ENCODE data around the gene GPR4. TPM values are rescaled to one million over a fixed set of nuclear protein-coding genes. Genes with fewer than 3 reads are reported as not detected.
A peak's percentile ranks its signal among the peaks of the same experiment; 100 is the strongest.

GPR4 gene
- total and polyA plus RNA-seq, 2 of the 4 experiments (the other 2 are of a cell fraction), result 0.02 TPM; not detected in 1

- H3K18ac ChIP-seq (ENCODE audit: low read depth, low read length), result no peak overlapping the region
- H2BK120ac ChIP-seq (ENCODE audit: low read depth, low read length), result no peak overlapping the region
- no peak overlapping the region for H3K23ac ChIP-seq (ENCODE audit: low read depth, low read length)
- 0 out of 2 replicates have a peak overlapping the region, but pooled peaks have one; percentile 51 for H2AK5ac ChIP-seq (ENCODE audit: low read depth, low read length)
- H2BK15ac ChIP-seq (ENCODE audit: low read depth, low read length), result no peak overlapping the region
- H2AFZ ChIP-seq (replicated peaks; ENCODE audit: low read length, poor library complexity), result peak overlapping the region; percentile 69
- no peak overlapping the region for H3K9ac ChIP-seq (ENCODE audit: low read depth, low read length)
- dilution Hi-C loops (cut with HindIII; ENCODE audit: low sequenced_read_pairs, unreplicated experiment), result no loop called here
- POLR2A ChIA-PET (ENCODE audit: unreplicated experiment), result no interaction called here
- no peak overlapping the region for H4K5ac ChIP-seq (ENCODE audit: low read depth, low read length)
- peak overlapping the region; percentile 79 for H3K4me2 ChIP-seq (ENCODE audit: low read depth, low read length)
- no peak overlapping the region for H2BK20ac ChIP-seq (ENCODE audit: low read depth, low read length)
- BruUV-seq (replicated peaks), result no TSS peak
- no peak overlapping the region for H4K8ac ChIP-seq (ENCODE audit: low read depth in 2 of 2, low read length in 2 of 2)
- H3K27ac ChIP-seq (ENCODE audit: insufficient read depth, low read length), result no peak overlapping the region
- CTCF ChIA-PET, result interaction anchor here (0.6 to 1.8 kb wide), 5 partner anchors 11 to 204 kb away, joined by 3 to 5 read pairs (median 3); no protein-coding TSS in a partner anchor
- in situ Hi-C loops (cut with MboI; ENCODE audit: low sequenced_read_pairs), result loop anchor here (10.0 kb wide), 1 partner anchor 118 kb away; no protein-coding TSS in a partner anchor
- peaks cover 3% of the 10 kb centered on the region; the same call in 1 of the 2 replicates for H4K20me1 ChIP-seq (ENCODE audit: insufficient read depth, low read length)
- H3K36me3 ChIP-seq (ENCODE audit: control insufficient read depth, insufficient read depth, low read length), result no peaks in the 10 kb centered on the region
- no peak overlapping the region for H4K91ac ChIP-seq (ENCODE audit: insufficient read depth, low read depth, low read length)
- peak overlapping the region; percentile 27; the same call in 1 of the 2 replicates for H3K4ac ChIP-seq (ENCODE audit: low read depth, low read length)
- H3K14ac ChIP-seq (replicated peaks; ENCODE audit: low read depth, low read length), result no peak overlapping the region
- peak overlapping the region; percentile 82 for H2AK9ac ChIP-seq (replicated peaks; ENCODE audit: low read depth, low read length, poor library complexity)
- H3K79me1 ChIP-seq (ENCODE audit: low read depth in 1 of 2, low read length in 2 of 2), result peaks cover 6 to 18% of the 10 kb centered on the region in 2 experiments
- no peak overlapping the region for H3K4me3 ChIP-seq (ENCODE audit: insufficient read depth, low read depth, low read length)
- DNase-seq, result peak; percentile 61
- no peak overlapping the region for H3K56ac ChIP-seq (ENCODE audit: extremely low read depth, insufficient read depth, low read length)
- intact Hi-C loops (cut with micrococcal nuclease), result loop anchor here (1.0 to 5.0 kb wide), 4 partner anchors 58 to 216 kb away; partner anchors contain the start of genes OPA3 and VASP
- no peak overlapping the region for H2BK5ac ChIP-seq (ENCODE audit: low read depth, low read length, poor library complexity, severe bottlenecking)
- peaks cover 13% of the 10 kb centered on the region for H3K4me1 ChIP-seq (ENCODE audit: control insufficient read depth, insufficient read depth, low read length)
- ATAC-seq (ENCODE audit: low read depth), result peak; percentile 19
- no peaks in the 10 kb centered on the region for H3K27me3 ChIP-seq (ENCODE audit: control insufficient read depth, insufficient read depth, low read length)
- H3K9me1 ChIP-seq (ENCODE audit: insufficient read depth, low read length), result no peaks in the 10 kb centered on the region
- 9% methylated on average over 9 of the region's 39 CpGs; no CpG with 5 or more reads in 1 of the 2 experiments for whole genome bisulfite sequencing, 2 experiments (ENCODE audit: extremely low coverage in 2 of 2, insufficient read length in 1 of 2)
- no peaks in the 10 kb centered on the region for H3K9me3 ChIP-seq (ENCODE audit: control insufficient read depth, insufficient read depth, low read length)
- no peak for TF ChIP-seq USF2 (IDR thresholded peaks at IDR 0.05; ENCODE audit: low read depth, low read length)
- TF ChIP-seq FOS (IDR thresholded peaks at IDR 0.05; ENCODE audit: low read depth, low read length), result 0 out of 2 replicates have a peak, but pooled peaks have one; percentile 4
- no peak for TF ChIP-seq ELK1 (IDR thresholded peaks at IDR 0.05; ENCODE audit: borderline replicate concordance, low read depth, low read length)
- no peak for TF ChIP-seq NFE2L2 (IDR thresholded peaks at IDR 0.05; ENCODE audit: low read depth, low read length)
- TF ChIP-seq RFX5 (IDR thresholded peaks at IDR 0.05; ENCODE audit: low read depth, low read length), result no peak
- no peak for TF ChIP-seq POLR2A (IDR thresholded peaks at IDR 0.05; ENCODE audit: low read depth, low read length)
- peak; percentile 88 for TF ChIP-seq RAD21 (IDR thresholded peaks at IDR 0.05; ENCODE audit: low read length)
- no peak for TF ChIP-seq MXI1 (IDR thresholded peaks at IDR 0.05; ENCODE audit: borderline replicate concordance, low read depth, low read length)
- TF ChIP-seq CTCF (conservative IDR thresholded peaks at IDR 0.05; ENCODE audit: low read depth, low read length), result peak; percentile 94
- peak; percentile 36; the same call in 1 of the 2 replicates for TF ChIP-seq MAZ (IDR thresholded peaks at IDR 0.05; ENCODE audit: borderline replicate concordance, low read depth, low read length)
- TF ChIP-seq MAFK (IDR thresholded peaks at IDR 0.05; ENCODE audit: low read depth, low read length), result no peak
- TF ChIP-seq CEBPB (IDR thresholded peaks at IDR 0.05; ENCODE audit: low read depth, low read length), result no peak
- TF ChIP-seq CHD1 (IDR thresholded peaks at IDR 0.05; ENCODE audit: low read depth, low read length), result 0 out of 2 replicates have a peak, but pooled peaks have one; percentile 49
These were observed 41.3 kb upstream of the GPR4 start for GRCh38 chr19:45643024-45643926.
